Measurements from ENCODE around the gene HIBADH. TPM values are rescaled to one million over a fixed set of nuclear protein-coding genes. Genes with fewer than 3 reads are reported as not detected.

The HIBADH gene
- total and polyA plus RNA-seq, 12 donors = 24.7 to 94.0 (median 77.7) TPM

GRCh38 chr7:27548304-27548703 is 114.4 kb downstream of the HIBADH start:
- DNase-seq (no peak), ATAC-seq (no peak)
- H3K36me3 ChIP-seq = no peaks in the 10 kb centered on the region
- H3K27me3 ChIP-seq = no peaks in the 10 kb centered on the region
- no peak overlapping the region for H3K27ac ChIP-seq
- intact Hi-C loops (cut with DNase I) = no loop called here
- H3K4me3 ChIP-seq = no peak overlapping the region
- TF ChIP-seq CTCF (IDR thresholded peaks at IDR 0.05) = no peak
- H3K9me3 ChIP-seq = no peaks in the 10 kb centered on the region
- 98 to 99% methylated on average over 1 of the region's 1 CpG for WGBS, 2 donors
- H3K4me1 ChIP-seq = no peaks in the 10 kb centered on the region

GRCh38 chr7:27547401-27547800 is 115.3 kb downstream of the HIBADH start:
- H3K4me1 ChIP-seq = no peaks in the 10 kb centered on the region
- TF ChIP-seq CTCF (IDR thresholded peaks at IDR 0.05) = no peak
- intact Hi-C loops (cut with DNase I) = no loop called here
- no peak overlapping the region for H3K4me3 ChIP-seq
- no peak overlapping the region for H3K27ac ChIP-seq
- H3K9me3 ChIP-seq = no peaks in the 10 kb centered on the region
- DNase-seq (no peak), ATAC-seq (no peak)
- H3K27me3 ChIP-seq = no peaks in the 10 kb centered on the region
- peaks cover 0 to 7% (median 0%) of the 10 kb centered on the region in 9 donors for H3K36me3 ChIP-seq
- 37 to 38% methylated on average over 1 of the region's 1 CpG for WGBS, 2 donors

- Histone ChIP-seq H3K27me3 (no peaks in the 10 kb centered on the region), H3K4me3 (no peak overlapping the region), H3K9me3 (peaks cover 0 to 5% (median 0%) of the 10 kb centered on the region in 11 donors), H3K27ac (no peak overlapping the region), H3K36me3 (peaks cover 0 to 15% (median 2%) of the 10 kb centered on the region in 9 donors), H3K4me1 (no peaks in the 10 kb centered on the region)
- intact Hi-C loops (cut with DNase I) = no loop called here
- DNase-seq (no peak), ATAC-seq (no peak)
- WGBS, 2 donors = 86% methylated on average over 1 of the region's 1 CpG
- no peak for TF ChIP-seq CTCF (IDR thresholded peaks at IDR 0.05)
Measured at GRCh38 chr7:27546610-27547009, 116.1 kb downstream of the HIBADH start.

- Histone ChIP-seq H3K27me3 (no peaks in the 10 kb centered on the region), H3K36me3 (peaks cover 0 to 64% (median 25%) of the 10 kb centered on the region in 9 donors), H3K27ac (no peak overlapping the region), H3K9me3 (no peaks in the 10 kb centered on the region), H3K4me1 (no peaks in the 10 kb centered on the region), H3K4me3 (no peak overlapping the region)
- intact Hi-C loops (cut with DNase I) = no loop called here
- WGBS, 2 donors = 94 to 96% methylated on average over 4 of the region's 4 CpGs
- TF ChIP-seq CTCF (IDR thresholded peaks at IDR 0.05) = no peak
- no peak for ATAC-seq
- DNase-seq = no peak
Measured at GRCh38 chr7:27535795-27536194, 126.9 kb downstream of the HIBADH start.

Data from heart right ventricle (tissue), 16 donors.